ENCODE results near the gene PRSS3.
"Not testable (repeated sequence)": the region's sequence is repeated elsewhere in the genome, so short reads cannot be mapped to it uniquely, and the experiment has no call there.

The PRSS3 gene

GRCh38 chr9:33795281-33795680 lies at the start of gene PRSS3:
TSS of gene PRSS3 (plus strand) at chr9:33795561. CDS start at chr9:33795574, 13 bp downstream.
- no peak for ATAC-seq

GRCh38 chr9:33748633-33749304 lies 46.6 kb upstream of the PRSS3 start:
- peak; percentile 61 for DNase-seq
- peak; percentile 81 for ATAC-seq

More at GRCh38 chr9:33795281-33795680, at the start of gene PRSS3:
- no peak for DNase-seq

- DNase-seq: peak; percentile 46
- peak; percentile 64 for ATAC-seq
These were observed 46.1 kb upstream of the PRSS3 start for GRCh38 chr9:33749305-33749654.

- ATAC-seq (no peak), DNase-seq (no peak)
These were observed 45.0 kb upstream of the PRSS3 start for GRCh38 chr9:33750307-33750838.

- DNase-seq (no peak), ATAC-seq (no peak)
These were observed 44.5 kb upstream of the PRSS3 start for GRCh38 chr9:33750839-33751339.

GRCh38 chr9:33751536-33752129 lies 43.7 kb upstream of the PRSS3 start:
- no peak for ATAC-seq
- no peak for DNase-seq

- no peak for ATAC-seq
- DNase-seq: no peak
These were observed 43.2 kb upstream of the PRSS3 start for GRCh38 chr9:33752130-33752637.

- ATAC-seq, DNase-seq: not testable (repeated sequence)
These were observed 42.6 kb upstream of the PRSS3 start for GRCh38 chr9:33752789-33753188.

- not testable (repeated sequence) for ATAC-seq, DNase-seq
These were observed 35.7 kb upstream of the PRSS3 start for GRCh38 chr9:33759648-33760047.

- ATAC-seq (no peak), DNase-seq (no peak)
These were observed 33.0 kb upstream of the PRSS3 start for GRCh38 chr9:33762343-33762742.

- not testable (repeated sequence) for DNase-seq
These were observed 31.7 kb upstream of the PRSS3 start for GRCh38 chr9:33763709-33764108.

GRCh38 chr9:33765411-33765810 lies 29.9 kb upstream of the PRSS3 start:
- ATAC-seq: no peak
- no peak for DNase-seq

More at GRCh38 chr9:33763709-33764108, 31.7 kb upstream of the PRSS3 start:
- peak; percentile 83 for ATAC-seq

- DNase-seq: not testable (repeated sequence)
These were observed 25.0 kb upstream of the PRSS3 start for GRCh38 chr9:33770156-33770880.

GRCh38 chr9:33773135-33773534 lies 22.2 kb upstream of the PRSS3 start:
- not testable (repeated sequence) for DNase-seq, ATAC-seq

More at GRCh38 chr9:33770156-33770880, 25.0 kb upstream of the PRSS3 start:
- ATAC-seq: peak; percentile 68

- not testable (repeated sequence) for DNase-seq, ATAC-seq
These were observed 21.2 kb upstream of the PRSS3 start for GRCh38 chr9:33774074-33774659.

- DNase-seq: no peak
- ATAC-seq: no peak
These were observed 18.8 kb upstream of the PRSS3 start for GRCh38 chr9:33776578-33776977.

GRCh38 chr9:33778700-33779351 lies 16.5 kb upstream of the PRSS3 start:
- ATAC-seq: peak; percentile 89
- DNase-seq: peak; percentile 42

- ATAC-seq (no peak), DNase-seq (no peak)
These were observed 15.1 kb upstream of the PRSS3 start for GRCh38 chr9:33780276-33780675.

GRCh38 chr9:33781736-33782135 lies 13.6 kb upstream of the PRSS3 start:
- DNase-seq: no peak
- ATAC-seq: no peak

- no peak for DNase-seq
- no peak for ATAC-seq
These were observed 12.8 kb upstream of the PRSS3 start for GRCh38 chr9:33782395-33783152.

- DNase-seq: no peak
- ATAC-seq: no peak
These were observed 9.4 kb upstream of the PRSS3 start for GRCh38 chr9:33785914-33786313.
